Common myeloid progenitor, CD34-positive (primary cell): ENCODE results near the gene IGFBP5.

Source experiments
- CTCF ChIA-PET: fragments of 350-600 bp; sonication (Branson Sonifier 250); formaldehyde crosslinking; loops from one replicate; lab custom pipeline; 2021; ENCODE audit warnings: antibody characterized with exemption; lab: Charles Lee
- POLR2A ChIA-PET: fragments of 350-600 bp; sonication (Branson Sonifier 250); formaldehyde crosslinking; loops from one replicate; lab custom pipeline; 2021; ENCODE audit warnings: antibody characterized with exemption; lab: Charles Lee
- DNase-seq, 3 donors: peaks; one replicate each; pipeline versions ENCODE4 v3.0.0 to v3.0.0-alpha.2; 2013
- H3K27ac ChIP-seq, 2 experiments: 1 replicate in 1 of 2; 2 replicates in 1 of 2; pipeline ENCODE4 v1.7.0; 2013; ENCODE audit warnings: inconsistent platforms in 2 of 2, low read length in 2 of 2, mild to moderate bottlenecking in 2 of 2, low read depth in 1 of 2, moderate library complexity in 1 of 2; ENCODE audit not compliant: severe bottlenecking in 2 of 2, insufficient read depth in 1 of 2, poor library complexity in 1 of 2
- H3K27me3 ChIP-seq, 5 experiments: replicated peaks in 2 of 5; 1 replicate in 3 of 5; 2 replicates in 2 of 5; pipeline versions ENCODE4 v1.6.1 to v1.7.0; 2013; ENCODE audit warnings: low read length in 4 of 5, mild to moderate bottlenecking in 2 of 5, moderate library complexity in 2 of 5, inconsistent platforms in 1 of 5; ENCODE audit not compliant: insufficient read depth in 5 of 5, control insufficient read depth in 4 of 5
- H3K36me3 ChIP-seq, 4 experiments: 1 replicate in 2 of 4; 2 replicates in 2 of 4; pipeline versions ENCODE4 v1.6.1 to v1.7.0; 2013; ENCODE audit warnings: low read length in 3 of 4, control low read depth in 1 of 4, mild to moderate bottlenecking in 1 of 4; ENCODE audit not compliant: control insufficient read depth in 4 of 4, insufficient read depth in 4 of 4
- H3K4me1 ChIP-seq, 4 experiments: 1 replicate in 3 of 4; 2 replicates in 1 of 4; pipeline versions ENCODE4 v1.6.1 to v1.7.1; 2013; ENCODE audit warnings: low read length in 3 of 4, mild to moderate bottlenecking in 3 of 4, control low read depth in 1 of 4, inconsistent platforms in 1 of 4, moderate library complexity in 1 of 4; ENCODE audit not compliant: control insufficient read depth in 4 of 4, insufficient read depth in 4 of 4; ENCODE audit errors: control extremely low read depth in 1 of 4
- H3K4me3 ChIP-seq, 7 experiments: 1 replicate in 4 of 7; 2 replicates in 3 of 7; pipeline versions ENCODE4 v1.5.1 to v1.7.0; 2013; ENCODE audit warnings: mild to moderate bottlenecking in 7 of 7, low read length in 6 of 7, moderate library complexity in 6 of 7, inconsistent platforms in 2 of 7, low read depth in 2 of 7, control low read depth in 1 of 7; ENCODE audit not compliant: insufficient read depth in 4 of 7, control insufficient read depth in 1 of 7; ENCODE audit errors: extremely low read depth in 1 of 7
- H3K9me3 ChIP-seq, 5 experiments: 1 replicate in 4 of 5; 2 replicates in 1 of 5; pipeline versions ENCODE4 v1.6.1 to v1.7.1; 2013; ENCODE audit warnings: low read length in 4 of 5, mild to moderate bottlenecking in 2 of 5, inconsistent platforms in 1 of 5, low read depth in 1 of 5, moderate library complexity in 1 of 5; ENCODE audit not compliant: control insufficient read depth in 4 of 5, insufficient read depth in 2 of 5; ENCODE audit errors: control extremely low read depth in 1 of 5
- WGBS: methylation state at CpG from one replicate; pipeline ENCODE4 v1.1.5; 2013; ENCODE audit not compliant: insufficient coverage; 5-methylcytosine and 5-hydroxymethylcytosine counted together

IGFBP5 gene

DNA sequence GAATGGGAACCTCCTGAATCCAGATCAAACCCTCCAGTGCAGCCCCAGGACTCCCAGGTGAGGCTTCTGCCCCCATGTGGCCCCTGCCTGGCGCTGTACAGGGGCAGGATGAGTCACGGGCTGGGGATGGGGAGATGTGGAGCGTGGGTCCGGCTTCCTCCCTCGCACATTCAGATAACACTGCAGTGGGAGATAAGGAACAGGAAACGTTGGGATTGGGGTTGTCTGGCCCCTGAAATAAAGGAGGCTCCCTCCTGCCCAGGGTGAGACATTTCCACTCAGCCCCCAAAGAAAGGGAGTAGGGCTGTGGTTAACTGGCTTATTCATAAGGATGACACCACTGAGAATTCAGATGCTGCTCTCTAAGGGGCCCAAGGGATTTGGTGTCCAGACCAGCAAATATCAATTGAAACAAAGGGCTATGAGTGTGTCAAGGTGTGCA is 30.7 kb downstream of the IGFBP5 start:
- Histone ChIP-seq H3K4me1 (peaks cover 0 to 4% (median 0%) of the 10 kb centered on the region in 4 experiments), H3K27me3 (peaks cover 0 to 3% (median 0%) of the 10 kb centered on the region in 5 experiments), H3K27ac (no peak overlapping the region), H3K9me3 (no peaks in the 10 kb centered on the region), H3K36me3 (no peaks in the 10 kb centered on the region), H3K4me3 (no peak overlapping the region)
- POLR2A ChIA-PET = no interaction called here
- CTCF ChIA-PET = interaction anchor here (0.6 to 15.7 kb wide), 13 partner anchors 11 to 1266 kb away, joined by 3 to 433 read pairs (median 3); no protein-coding TSS in a partner anchor
- peak in 2 of 3 donors; percentile 15 to 36 for DNase-seq
- WGBS = 29% methylated on average over 6 of the region's 6 CpGs

DNA sequence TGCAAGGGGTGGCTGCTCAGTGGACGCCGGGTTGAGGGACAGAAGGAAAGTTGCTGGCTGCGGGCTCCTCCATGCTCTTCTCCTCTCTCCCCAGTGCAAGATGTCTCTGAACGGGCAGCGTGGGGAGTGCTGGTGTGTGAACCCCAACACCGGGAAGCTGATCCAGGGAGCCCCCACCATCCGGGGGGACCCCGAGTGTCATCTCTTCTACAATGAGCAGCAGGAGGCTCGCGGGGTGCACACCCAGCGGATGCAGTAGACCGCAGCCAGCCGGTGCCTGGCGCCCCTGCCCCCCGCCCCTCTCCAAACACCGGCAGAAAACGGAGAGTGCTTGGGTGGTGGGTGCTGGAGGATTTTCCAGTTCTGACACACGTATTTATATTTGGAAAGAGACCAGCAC is 31.5 kb downstream of the IGFBP5 start:
- POLR2A ChIA-PET = no interaction called here
- H3K4me3 ChIP-seq = no peak overlapping the region
- H3K4me1 ChIP-seq = peaks cover 0 to 4% (median 0%) of the 10 kb centered on the region in 4 experiments
- H3K9me3 ChIP-seq = no peaks in the 10 kb centered on the region
- WGBS = 95% methylated on average over 15 of the region's 18 CpGs
- H3K27ac ChIP-seq = no peak overlapping the region
- no peak for DNase-seq
- CTCF ChIA-PET = interaction anchor here (0.8 to 15.7 kb wide), 12 partner anchors 11 to 554 kb away, joined by 3 to 433 read pairs (median 4); partner anchors contain the start of gene RPL37A
- no peaks in the 10 kb centered on the region for H3K36me3 ChIP-seq
- no peaks in the 10 kb centered on the region for H3K27me3 ChIP-seq

DNA sequence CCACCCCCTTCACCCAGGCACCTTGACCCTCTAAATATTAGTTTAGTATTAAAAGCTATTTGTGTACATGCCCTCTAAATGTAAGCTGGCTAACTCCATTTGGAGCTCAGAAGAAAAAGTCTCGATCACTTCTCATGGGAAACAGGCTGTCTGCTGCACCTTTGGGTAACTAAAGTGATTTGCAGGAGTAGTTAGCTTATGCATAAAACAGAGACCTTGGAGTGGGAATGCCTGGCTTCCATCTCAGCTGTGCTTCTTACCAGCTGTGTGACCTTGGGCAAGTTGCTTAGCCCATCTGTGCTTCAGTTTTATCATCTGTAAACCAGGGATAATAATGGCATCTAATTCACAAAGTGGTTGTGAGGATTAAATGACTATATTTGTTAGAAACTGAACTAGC is 32.2 kb downstream of the IGFBP5 start:
- WGBS = 100% methylated on average over 1 of the region's 1 CpG
- H3K4me1 ChIP-seq = peaks cover 0 to 4% (median 0%) of the 10 kb centered on the region in 4 experiments
- no peak for DNase-seq
- H3K36me3 ChIP-seq = no peaks in the 10 kb centered on the region
- ChIA-PET POLR2A (no interaction called here), CTCF (interaction anchor here (1.0 to 15.7 kb wide), 12 partner anchors 9 to 553 kb away, joined by 3 to 433 read pairs (median 4); partner anchors contain the start of gene RPL37A)
- H3K27me3 ChIP-seq = no peaks in the 10 kb centered on the region
- no peak overlapping the region for H3K27ac ChIP-seq
- no peaks in the 10 kb centered on the region for H3K9me3 ChIP-seq
- no peak overlapping the region for H3K4me3 ChIP-seq

DNA sequence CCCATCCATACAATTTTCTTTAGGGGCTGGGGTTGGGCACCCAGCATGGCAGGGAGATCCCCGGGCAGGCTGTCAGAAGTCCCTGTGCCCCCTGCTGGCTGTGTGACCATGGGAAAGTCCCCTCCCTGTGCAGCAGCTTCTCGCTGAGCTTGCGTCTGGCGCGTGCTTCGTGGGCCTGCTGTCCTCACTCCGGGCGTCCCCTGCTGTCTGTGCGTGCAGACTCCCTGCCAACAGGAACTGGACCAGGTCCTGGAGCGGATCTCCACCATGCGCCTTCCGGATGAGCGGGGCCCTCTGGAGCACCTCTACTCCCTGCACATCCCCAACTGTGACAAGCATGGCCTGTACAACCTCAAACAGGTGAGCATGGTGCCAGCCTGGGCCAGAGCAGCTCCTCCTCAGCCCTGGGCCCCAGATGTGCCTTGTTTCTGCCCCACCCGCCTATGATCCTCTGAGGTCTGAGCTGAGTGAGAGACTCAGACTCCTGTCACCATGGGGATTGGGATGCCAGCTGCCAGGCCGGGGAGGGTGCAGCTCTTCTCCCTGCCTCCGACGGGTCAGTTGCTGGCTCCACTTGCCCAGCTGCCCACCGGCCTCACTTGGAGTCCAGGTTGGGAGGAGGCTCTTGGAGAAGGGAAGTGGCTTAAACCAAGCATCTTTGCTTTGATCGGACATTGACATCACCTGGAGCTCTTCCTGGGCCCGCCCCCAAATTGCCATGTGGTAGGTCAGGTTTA is 33.5 kb downstream of the IGFBP5 start:
- Histone ChIP-seq H3K9me3 (no peaks in the 10 kb centered on the region), H3K27ac (no peak overlapping the region), H3K36me3 (no peaks in the 10 kb centered on the region), H3K4me1 (peaks cover 0 to 4% (median 0%) of the 10 kb centered on the region in 4 experiments), H3K27me3 (peaks cover 0 to under 1% (median 0%) of the 10 kb centered on the region in 5 experiments), H3K4me3 (no peak overlapping the region)
- DNase-seq = peak in 2 of 3 donors; percentile 37 to 45
- WGBS = 94% methylated on average over 15 of the region's 20 CpGs
- POLR2A ChIA-PET = no interaction called here
- CTCF ChIA-PET = interaction anchor here (0.5 to 15.7 kb wide), 14 partner anchors 9 to 877 kb away, joined by 3 to 433 read pairs (median 3); no protein-coding TSS in a partner anchor

DNA sequence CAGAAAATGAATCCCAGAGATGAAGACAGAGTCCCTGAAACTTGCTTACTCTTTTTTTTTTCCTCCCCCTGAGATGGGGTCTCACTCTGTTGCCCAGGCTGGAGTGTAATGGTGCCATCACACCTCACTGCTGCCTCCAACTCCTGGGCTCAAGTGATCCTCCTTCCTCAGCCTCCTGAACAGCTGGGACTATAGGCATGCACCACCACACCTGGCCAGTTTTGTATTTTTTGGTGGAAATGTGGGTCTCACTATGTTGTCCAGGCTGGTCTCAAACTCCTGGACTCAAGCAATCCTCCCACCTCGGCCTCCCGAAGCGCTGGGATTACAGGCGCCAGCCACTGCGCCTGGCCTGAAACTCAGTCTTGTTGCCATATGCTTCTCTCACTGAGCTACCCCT is 34.3 kb downstream of the IGFBP5 start:
- H3K27me3 ChIP-seq = peaks cover 0 to 3% (median 0%) of the 10 kb centered on the region in 5 experiments
- H3K27ac ChIP-seq = no peak overlapping the region
- no peak for DNase-seq
- no peaks in the 10 kb centered on the region for H3K9me3 ChIP-seq
- H3K4me1 ChIP-seq = peaks cover 0 to 4% (median 0%) of the 10 kb centered on the region in 4 experiments
- WGBS = 98% methylated on average over 5 of the region's 5 CpGs
- H3K4me3 ChIP-seq = no peak overlapping the region
- H3K36me3 ChIP-seq = no peaks in the 10 kb centered on the region
- ChIA-PET CTCF (interaction anchor here (0.7 to 15.7 kb wide), 13 partner anchors 8 to 551 kb away, joined by 3 to 433 read pairs (median 4); no protein-coding TSS in a partner anchor), POLR2A (no interaction called here)

DNA sequence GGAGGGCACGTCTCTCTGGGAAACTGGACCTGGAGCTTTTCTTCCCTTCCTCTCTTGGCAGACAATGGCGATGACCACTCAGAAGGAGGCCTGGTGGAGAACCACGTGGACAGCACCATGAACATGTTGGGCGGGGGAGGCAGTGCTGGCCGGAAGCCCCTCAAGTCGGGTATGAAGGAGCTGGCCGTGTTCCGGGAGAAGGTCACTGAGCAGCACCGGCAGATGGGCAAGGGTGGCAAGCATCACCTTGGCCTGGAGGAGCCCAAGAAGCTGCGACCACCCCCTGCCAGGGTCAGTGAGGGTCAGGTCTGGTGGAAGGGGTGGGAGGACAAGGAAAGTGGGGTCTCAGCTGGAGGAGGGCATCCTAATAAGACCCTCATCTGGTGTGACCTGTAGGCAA is 34.9 kb downstream of the IGFBP5 start:
- CTCF ChIA-PET = interaction anchor here (0.8 to 15.7 kb wide), 6 partner anchors 14 to 185 kb away, joined by 3 to 433 read pairs (median 5); partner anchors contain the start of gene IGFBP5

DNA sequence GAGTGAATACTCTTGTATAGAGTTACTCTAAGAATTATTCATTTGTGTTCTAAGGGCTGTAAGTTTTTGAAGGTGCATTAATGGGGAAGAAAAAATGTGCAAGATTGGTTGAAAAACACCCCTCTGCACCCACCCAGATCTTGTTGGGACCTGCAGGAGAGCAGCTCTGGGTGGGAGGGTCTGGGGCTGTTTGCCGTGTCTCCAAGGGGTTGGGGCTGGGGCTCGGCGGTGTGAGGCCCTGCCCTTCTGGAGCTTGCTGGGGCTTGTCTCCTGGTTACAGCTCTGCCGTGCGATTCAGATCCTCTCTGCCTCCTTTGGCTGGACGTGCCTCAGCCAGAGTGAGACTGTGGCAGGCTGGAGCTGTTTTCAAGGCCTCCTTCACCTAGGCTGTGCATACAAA is 36.1 kb downstream of the IGFBP5 start:
- WGBS = 100% methylated on average over 2 of the region's 6 CpGs
- Histone ChIP-seq H3K4me1 (peaks cover 0 to under 1% (median 0%) of the 10 kb centered on the region in 4 experiments), H3K27ac (no peak overlapping the region), H3K36me3 (no peaks in the 10 kb centered on the region), H3K9me3 (no peaks in the 10 kb centered on the region), H3K4me3 (no peak overlapping the region), H3K27me3 (peaks cover 0 to 3% (median 0%) of the 10 kb centered on the region in 5 experiments)
- DNase-seq = no peak
- ChIA-PET POLR2A (no interaction called here), CTCF (interaction anchor here (1.3 to 15.7 kb wide), 2 partner anchors 9 to 137 kb away, joined by 3 to 433 read pairs; no protein-coding TSS in a partner anchor)

More for the DNA sequence above, 34.9 kb downstream of the IGFBP5 start:
- POLR2A ChIA-PET = no interaction called here
- peaks cover 0 to 4% (median 0%) of the 10 kb centered on the region in 4 experiments for H3K4me1 ChIP-seq
- H3K36me3 ChIP-seq = no peaks in the 10 kb centered on the region
- 98% methylated on average over 9 of the region's 10 CpGs for WGBS
- no peak for DNase-seq
- H3K27me3 ChIP-seq = peaks cover 0 to 3% (median 0%) of the 10 kb centered on the region in 5 experiments
- H3K4me3 ChIP-seq = no peak overlapping the region
- H3K9me3 ChIP-seq = no peaks in the 10 kb centered on the region
- no peak overlapping the region for H3K27ac ChIP-seq
